ENCODE results near the gene LNPK. TPM values are rescaled to one million over a fixed set of nuclear protein-coding genes. Genes with fewer than 3 reads are reported as not detected.
A peak's percentile ranks its signal among the peaks of the same experiment; 100 is the strongest.

LNPK gene
- total and polyA plus RNA-seq, 9 of the 15 experiments (the other 6 are each of a cell fraction or from before 2014, with no cell fraction given), result 6.4 to 40.4 (median 21.3) TPM

DNA sequence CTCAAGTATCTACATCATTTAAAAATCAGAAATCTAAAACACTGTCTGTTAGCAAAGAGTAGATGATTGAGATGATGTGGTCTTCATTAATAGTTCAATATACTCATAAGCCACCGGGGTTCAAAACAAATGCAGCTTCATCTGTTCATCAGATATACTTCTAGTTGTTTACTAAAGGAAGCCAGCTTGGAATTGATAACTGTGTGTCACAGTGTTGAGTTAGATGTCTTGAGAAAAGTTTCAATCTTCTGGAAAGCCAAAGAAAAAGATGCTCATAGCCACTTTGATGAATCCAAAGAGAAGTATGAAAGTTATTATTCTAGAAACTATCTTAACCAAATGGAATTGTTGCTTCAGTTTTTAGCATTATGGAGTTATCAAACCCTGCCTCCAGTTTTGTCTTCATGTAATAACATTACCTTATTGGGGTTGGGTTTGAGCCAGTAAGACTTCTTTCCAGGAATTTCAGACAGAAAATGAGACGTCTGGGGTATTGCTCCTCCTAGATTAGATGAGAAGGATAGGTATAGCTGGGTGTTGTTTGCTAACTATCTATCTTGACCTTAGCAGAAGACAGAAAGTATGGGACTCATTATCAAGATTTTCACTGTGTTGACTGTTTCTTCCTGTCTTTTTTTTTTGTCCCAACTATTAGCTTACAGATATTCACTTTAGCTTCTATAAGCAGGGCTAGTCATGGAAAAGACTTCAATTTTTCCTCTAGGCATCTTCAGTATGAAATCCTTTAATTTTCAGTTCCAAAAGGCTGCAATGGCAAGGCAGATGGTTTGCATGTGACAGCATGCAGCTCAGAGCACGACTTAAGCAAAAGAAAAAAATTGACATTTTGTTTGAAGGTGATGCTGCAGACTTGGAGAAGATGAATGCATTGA, 66.5 kb downstream of the LNPK start:
- no peaks in the 10 kb centered on the region for H3K79me2 ChIP-seq (ENCODE audit: control insufficient read depth, insufficient read depth, low read length)
- CTCF ChIA-PET (ENCODE audit: low intra/inter-chr PET ratio), result no interaction called here
- H2AFZ ChIP-seq (ENCODE audit: low read depth, low read length), result no peak overlapping the region
- H4K20me1 ChIP-seq (replicated peaks; ENCODE audit: control insufficient read depth, insufficient read depth, low read length), result no peaks in the 10 kb centered on the region
- POLR2A ChIA-PET, result interaction anchor here (0.6 to 1.9 kb wide), 9 partner anchors 10 to 66 kb away, joined by 3 to 9 read pairs (median 4); partner anchors contain the start of gene LNPK
- H3K9ac ChIP-seq (ENCODE audit: insufficient read depth in 1 of 2, low read depth in 2 of 2, low read length in 2 of 2), result peak overlapping the region in 1 of 2 experiments; percentile 5; a peak in 1 of 4 replicates
- WGBS (ENCODE audit: insufficient coverage, low coverage, missing lambda C conversion rate), result 2% methylated on average over 3 of the region's 3 CpGs
- intact Hi-C loops (cut with micrococcal nuclease) (no loop called here), in situ Hi-C loops (cut with MboI) (no loop called here)
- FAIRE-seq (peak; percentile 82), DNase-seq (ENCODE audit: extremely low read depth in 1 of 4, low spot score in 3 of 4) (peak in 3 of 4 experiments; percentile 15 to 84 (median 72)), ATAC-seq (peak; percentile 89)
- BruUV-seq (replicated peaks), result no TSS peak
- peak overlapping the region; percentile 38 for H3K4me2 ChIP-seq (ENCODE audit: insufficient read depth, low read length)
- peaks cover 23% of the 10 kb centered on the region for H3K36me3 ChIP-seq (ENCODE audit: control insufficient read depth, insufficient read depth, low read length)
- H3K4me1 ChIP-seq (replicated peaks in 1 of 2; ENCODE audit: control insufficient read depth in 2 of 2, insufficient read depth in 2 of 2, low read length in 2 of 2), result peaks cover 6 to 30% of the 10 kb centered on the region in 2 experiments; a peak in 3 of 5 replicates
- H3K9me1 ChIP-seq (ENCODE audit: control insufficient read depth, insufficient read depth, low read length), result no peaks in the 10 kb centered on the region
- H3K4me3 ChIP-seq, result no peak overlapping the region
- peak overlapping the region; percentile 48 for H3K27ac ChIP-seq (ENCODE audit: extremely low read depth, low read depth, low read length)
- H3K9me3 ChIP-seq (replicated peaks; ENCODE audit: control insufficient read depth, insufficient read depth, low read depth, low read length), result no peaks in the 10 kb centered on the region
- H3K27me3 ChIP-seq (ENCODE audit: control insufficient read depth in 2 of 2, insufficient read depth in 2 of 2, low read length in 2 of 2), result no peaks in the 10 kb centered on the region
- TF ChIP-seq, protein P1, sequence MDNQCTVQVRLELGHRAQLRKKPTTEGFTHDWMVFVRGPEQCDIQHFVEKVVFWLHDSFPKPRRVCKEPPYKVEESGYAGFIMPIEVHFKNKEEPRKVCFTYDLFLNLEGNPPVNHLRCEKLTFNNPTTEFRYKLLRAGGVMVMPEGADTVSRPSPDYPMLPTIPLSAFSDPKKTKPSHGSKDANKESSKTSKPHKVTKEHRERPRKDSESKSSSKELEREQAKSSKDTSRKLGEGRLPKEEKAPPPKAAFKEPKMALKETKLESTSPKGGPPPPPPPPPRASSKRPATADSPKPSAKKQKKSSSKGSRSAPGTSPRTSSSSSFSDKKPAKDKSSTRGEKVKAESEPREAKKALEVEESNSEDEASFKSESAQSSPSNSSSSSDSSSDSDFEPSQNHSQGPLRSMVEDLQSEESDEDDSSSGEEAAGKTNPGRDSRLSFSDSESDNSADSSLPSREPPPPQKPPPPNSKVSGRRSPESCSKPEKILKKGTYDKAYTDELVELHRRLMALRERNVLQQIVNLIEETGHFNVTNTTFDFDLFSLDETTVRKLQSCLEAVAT (IDR thresholded peaks at IDR 0.05), result peak in 1 of 2 experiments; percentile 36; a peak in 1 of 4 replicates
- peak; percentile 75; the same call in 1 of the 2 replicates for TF ChIP-seq HDAC2 (IDR thresholded peaks at IDR 0.05)
- TF ChIP-seq, protein P2, sequence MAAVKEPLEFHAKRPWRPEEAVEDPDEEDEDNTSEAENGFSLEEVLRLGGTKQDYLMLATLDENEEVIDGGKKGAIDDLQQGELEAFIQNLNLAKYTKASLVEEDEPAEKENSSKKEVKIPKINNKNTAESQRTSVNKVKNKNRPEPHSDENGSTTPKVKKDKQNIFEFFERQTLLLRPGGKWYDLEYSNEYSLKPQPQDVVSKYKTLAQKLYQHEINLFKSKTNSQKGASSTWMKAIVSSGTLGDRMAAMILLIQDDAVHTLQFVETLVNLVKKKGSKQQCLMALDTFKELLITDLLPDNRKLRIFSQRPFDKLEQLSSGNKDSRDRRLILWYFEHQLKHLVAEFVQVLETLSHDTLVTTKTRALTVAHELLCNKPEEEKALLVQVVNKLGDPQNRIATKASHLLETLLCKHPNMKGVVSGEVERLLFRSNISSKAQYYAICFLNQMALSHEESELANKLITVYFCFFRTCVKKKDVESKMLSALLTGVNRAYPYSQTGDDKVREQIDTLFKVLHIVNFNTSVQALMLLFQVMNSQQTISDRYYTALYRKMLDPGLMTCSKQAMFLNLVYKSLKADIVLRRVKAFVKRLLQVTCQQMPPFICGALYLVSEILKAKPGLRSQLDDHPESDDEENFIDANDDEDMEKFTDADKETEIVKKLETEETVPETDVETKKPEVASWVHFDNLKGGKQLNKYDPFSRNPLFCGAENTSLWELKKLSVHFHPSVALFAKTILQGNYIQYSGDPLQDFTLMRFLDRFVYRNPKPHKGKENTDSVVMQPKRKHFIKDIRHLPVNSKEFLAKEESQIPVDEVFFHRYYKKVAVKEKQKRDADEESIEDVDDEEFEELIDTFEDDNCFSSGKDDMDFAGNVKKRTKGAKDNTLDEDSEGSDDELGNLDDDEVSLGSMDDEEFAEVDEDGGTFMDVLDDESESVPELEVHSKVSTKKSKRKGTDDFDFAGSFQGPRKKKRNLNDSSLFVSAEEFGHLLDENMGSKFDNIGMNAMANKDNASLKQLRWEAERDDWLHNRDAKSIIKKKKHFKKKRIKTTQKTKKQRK (IDR thresholded peaks at IDR 0.05; ENCODE audit: borderline replicate concordance, low read depth, low read length), result no peak
- peak; percentile 82; the same call in 1 of the 2 replicates for TF ChIP-seq L3MBTL2 (IDR thresholded peaks at IDR 0.05)
- TF ChIP-seq STAT5A (IDR thresholded peaks at IDR 0.05; ENCODE audit: borderline replicate concordance, low read length), result peak; percentile 95
- 0 out of 2 replicates have a peak, but pooled peaks have one; percentile 24 for TF ChIP-seq ZNF41 (CRISPR knock-in tag; conservative IDR thresholded peaks at IDR 0.05)
- TF ChIP-seq SMARCA4 (IDR thresholded peaks at IDR 0.05), result peak; percentile 97
- peak; percentile 21 to 74 for TF ChIP-seq NCOA2 (IDR thresholded peaks at IDR 0.05; ENCODE audit: partially characterized antibody in 2 of 2)
- peak; percentile 66; the same call in 1 of the 2 replicates for TF ChIP-seq MTA3 (IDR thresholded peaks at IDR 0.05; ENCODE audit: borderline replicate concordance)
- TF ChIP-seq EP400 (IDR thresholded peaks at IDR 0.05), result peak; percentile 48; the same call in 1 of the 2 replicates
- TF ChIP-seq FOXA1 (IDR thresholded peaks at IDR 0.05; ENCODE audit: borderline replicate concordance), result peak; percentile 75; the same call in 1 of the 2 replicates
- peak; percentile 87 for TF ChIP-seq CBFA2T2 (conservative IDR thresholded peaks at IDR 0.05)
- peak; percentile 94 for TF ChIP-seq EP300 (IDR thresholded peaks at IDR 0.05; ENCODE audit: low read length)
- TF ChIP-seq KDM1A (IDR thresholded peaks at IDR 0.05), result peak; percentile 62 to 73; a peak in 3 of 4 replicates
- TF ChIP-seq EHMT2 (IDR thresholded peaks at IDR 0.05), result peak; percentile 20; the same call in 1 of the 2 replicates
- TF ChIP-seq, protein P3, sequence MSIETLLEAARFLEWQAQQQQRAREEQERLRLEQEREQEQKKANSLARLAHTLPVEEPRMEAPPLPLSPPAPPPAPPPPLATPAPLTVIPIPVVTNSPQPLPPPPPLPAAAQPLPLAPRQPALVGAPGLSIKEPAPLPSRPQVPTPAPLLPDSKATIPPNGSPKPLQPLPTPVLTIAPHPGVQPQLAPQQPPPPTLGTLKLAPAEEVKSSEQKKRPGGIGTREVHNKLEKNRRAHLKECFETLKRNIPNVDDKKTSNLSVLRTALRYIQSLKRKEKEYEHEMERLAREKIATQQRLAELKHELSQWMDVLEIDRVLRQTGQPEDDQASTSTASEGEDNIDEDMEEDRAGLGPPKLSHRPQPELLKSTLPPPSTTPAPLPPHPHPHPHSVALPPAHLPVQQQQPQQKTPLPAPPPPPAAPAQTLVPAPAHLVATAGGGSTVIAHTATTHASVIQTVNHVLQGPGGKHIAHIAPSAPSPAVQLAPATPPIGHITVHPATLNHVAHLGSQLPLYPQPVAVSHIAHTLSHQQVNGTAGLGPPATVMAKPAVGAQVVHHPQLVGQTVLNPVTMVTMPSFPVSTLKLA (conservative IDR thresholded peaks at IDR 0.05), result peak in 1 of 2 experiments; percentile 43; a peak in 1 of 4 replicates

Measured in K562 (cell line).